CD4-positive, alpha-beta T cell treated with Interleukin-17A for 1 hour (primary cell): ENCODE results near the gene FCN2.
"Not testable (repeated sequence)": the region's sequence is repeated elsewhere in the genome, so short reads cannot be mapped to it uniquely, and the experiment has no call there.

Experiments used
- DNase-seq: peaks from one replicate; pipeline ENCODE4 v3.0.0-alpha.2; 2020

The FCN2 gene

DNA sequence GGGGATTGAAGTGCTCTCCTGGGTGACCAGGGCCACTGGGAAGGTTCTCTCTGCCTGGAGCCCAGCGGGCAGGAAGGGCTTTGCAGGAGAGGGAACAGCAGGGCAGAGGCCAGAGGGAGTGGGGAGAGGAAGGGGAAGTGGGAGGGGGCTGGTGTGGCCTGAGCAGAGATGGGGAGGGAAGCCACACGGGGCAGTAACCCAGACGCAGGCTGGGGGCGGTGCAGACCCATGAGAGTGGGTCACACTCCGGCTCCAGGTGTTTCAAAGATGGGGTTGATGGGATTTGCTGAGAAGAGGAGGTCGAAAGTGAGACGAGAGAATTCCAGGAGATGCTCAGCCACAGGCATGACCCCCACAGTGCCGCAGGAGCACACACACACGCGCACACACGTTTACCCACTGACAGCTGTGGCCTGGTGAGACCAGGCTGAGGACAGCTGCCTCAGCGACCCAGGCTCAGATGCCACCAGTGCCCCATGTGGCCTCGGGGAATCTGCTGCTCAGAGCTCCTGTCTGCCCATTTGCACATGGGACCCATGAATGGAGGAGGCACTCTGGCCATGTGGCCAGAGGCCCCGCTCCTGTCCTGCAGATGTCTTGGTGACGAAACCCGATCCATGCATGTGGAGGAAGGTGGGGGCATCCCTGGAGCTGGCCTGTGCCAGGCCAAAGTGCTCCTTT lies 32.7 kb upstream of the FCN2 start:
- DNase-seq = no peak

DNA sequence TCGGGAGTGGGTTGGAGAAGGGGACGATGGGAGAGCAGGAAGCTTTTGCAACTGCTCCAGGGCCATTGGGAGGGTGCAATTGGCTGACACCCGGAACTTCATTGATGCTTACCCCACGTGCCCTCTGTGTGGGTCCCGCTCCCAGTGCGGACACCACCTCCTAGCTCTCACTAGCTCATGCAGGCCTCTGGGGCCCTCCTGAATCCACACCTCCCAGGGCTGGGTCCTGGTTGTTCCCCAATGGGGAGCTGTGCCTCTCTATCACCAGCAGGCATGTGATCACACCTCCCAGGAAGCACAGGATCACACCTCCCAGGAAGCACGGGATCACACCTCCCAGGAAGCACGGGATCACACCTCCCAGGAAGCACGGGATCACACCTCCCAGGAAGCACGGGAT lies 32.1 kb upstream of the FCN2 start:
- no peak for DNase-seq

DNA sequence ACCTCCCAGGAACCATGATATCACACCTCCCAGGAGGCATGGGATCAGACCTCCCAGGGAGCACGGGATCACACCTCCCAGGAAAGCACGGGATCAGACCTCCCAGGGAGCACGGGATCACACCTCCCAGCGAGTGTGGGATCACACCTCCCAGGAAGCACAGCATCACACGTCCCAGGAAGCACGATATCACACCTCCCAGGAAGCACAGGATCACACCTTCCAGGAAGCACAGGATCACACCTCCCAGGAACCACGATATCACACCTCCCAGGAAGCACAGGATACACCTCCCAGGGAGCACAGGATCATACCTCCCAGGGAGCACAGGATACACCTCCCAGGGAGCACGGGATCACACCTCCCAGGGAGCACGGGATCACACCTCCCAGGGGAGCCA lies 30.0 kb upstream of the FCN2 start:
- DNase-seq = no peak

DNA sequence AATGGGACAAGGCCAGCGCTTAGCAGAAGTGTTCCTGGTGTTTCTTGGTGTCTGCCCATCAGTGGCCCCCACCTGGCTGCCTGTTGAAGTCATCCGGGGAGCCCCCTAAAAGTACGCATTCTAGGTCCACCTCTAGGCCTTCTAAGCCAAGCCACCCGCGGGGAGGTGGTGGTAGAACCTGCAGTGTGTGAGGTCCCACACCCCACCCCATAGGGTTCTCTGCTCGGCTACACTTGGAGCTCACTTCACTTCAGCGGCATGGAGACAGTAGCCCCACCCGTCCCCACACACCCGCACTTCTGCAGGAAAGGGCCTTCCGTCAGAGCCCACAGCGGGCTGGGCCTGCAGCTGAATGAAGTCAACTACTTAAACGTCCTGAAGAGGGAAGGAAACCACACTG lies 29.6 kb upstream of the FCN2 start:
- no peak for DNase-seq

DNA sequence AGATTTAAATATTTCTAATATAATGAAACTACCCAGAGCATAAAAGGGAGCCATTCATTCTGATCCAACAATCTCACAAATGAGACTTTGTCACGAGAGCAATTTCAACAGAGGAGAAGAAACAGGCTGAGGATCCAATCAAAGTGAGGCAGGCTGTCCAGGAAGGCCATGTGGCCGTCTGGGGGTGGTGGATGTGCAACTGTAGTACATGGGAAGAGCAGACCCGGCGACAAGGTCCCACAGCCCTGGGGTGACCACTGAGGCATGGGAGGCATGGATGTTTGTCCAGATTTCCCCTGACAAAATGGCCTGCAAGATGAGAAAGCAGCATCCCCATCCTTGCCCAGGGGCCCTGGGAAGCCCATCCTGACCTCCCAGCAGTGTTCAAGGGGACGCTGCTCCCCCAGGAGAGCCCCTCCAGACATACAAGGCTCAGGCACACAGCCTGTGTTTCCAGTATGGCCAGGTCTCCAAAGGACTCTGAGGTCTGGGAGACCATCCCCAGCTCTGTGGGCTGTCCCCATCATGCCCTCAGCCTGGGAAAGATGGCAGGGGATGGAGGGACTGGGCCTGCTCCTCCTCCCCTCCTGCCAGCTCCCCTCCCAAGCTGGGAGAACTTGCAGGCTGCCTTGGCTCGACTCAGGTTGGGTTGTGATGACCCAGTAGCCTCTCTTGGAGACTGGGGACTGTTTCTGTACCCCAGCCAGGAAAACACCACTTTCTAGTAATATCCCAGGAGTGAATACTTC lies 27.5 kb upstream of the FCN2 start:
- no peak for DNase-seq

DNA sequence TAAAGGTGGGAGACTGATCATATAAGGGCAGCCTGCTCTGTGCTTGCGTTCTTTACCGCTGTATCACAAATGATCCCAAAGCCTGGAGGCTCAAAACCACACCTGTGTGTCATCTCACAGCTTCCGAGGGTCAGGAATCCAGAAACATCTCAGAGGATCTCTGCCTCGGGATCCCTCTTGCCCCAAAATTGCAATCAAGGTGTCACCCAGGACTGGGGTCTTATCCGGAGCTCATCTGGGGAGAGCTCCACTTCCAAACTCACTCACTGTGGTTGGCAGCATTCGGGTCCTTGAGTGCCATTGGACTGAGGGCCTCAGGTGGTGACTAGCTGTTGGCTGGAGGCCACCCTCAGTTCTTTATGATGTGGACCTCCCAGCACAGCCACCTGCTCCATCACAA lies 26.7 kb upstream of the FCN2 start:
- DNase-seq = no peak

DNA sequence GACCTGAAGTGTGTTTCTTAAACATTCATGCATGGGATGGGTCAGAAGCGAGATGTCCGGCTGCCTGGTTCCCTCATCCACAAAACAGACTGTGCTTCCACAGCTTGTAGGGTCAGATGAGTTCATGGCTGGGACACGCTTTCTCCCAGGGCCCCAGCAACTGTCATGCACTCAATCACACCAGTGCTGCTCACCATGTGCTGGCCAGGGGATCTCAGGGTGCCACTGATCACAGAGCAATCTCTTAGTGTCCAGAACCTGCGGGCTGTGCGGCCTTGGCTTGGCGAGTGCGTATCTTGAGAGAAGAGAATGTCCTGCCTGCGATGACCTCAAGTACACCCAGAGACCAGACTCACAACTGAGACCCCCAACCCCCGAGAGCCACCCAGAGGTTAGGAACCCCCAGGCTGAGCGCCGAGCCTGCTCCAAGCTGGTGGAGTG lies 26.0 kb upstream of the FCN2 start:
- DNase-seq = no peak

DNA sequence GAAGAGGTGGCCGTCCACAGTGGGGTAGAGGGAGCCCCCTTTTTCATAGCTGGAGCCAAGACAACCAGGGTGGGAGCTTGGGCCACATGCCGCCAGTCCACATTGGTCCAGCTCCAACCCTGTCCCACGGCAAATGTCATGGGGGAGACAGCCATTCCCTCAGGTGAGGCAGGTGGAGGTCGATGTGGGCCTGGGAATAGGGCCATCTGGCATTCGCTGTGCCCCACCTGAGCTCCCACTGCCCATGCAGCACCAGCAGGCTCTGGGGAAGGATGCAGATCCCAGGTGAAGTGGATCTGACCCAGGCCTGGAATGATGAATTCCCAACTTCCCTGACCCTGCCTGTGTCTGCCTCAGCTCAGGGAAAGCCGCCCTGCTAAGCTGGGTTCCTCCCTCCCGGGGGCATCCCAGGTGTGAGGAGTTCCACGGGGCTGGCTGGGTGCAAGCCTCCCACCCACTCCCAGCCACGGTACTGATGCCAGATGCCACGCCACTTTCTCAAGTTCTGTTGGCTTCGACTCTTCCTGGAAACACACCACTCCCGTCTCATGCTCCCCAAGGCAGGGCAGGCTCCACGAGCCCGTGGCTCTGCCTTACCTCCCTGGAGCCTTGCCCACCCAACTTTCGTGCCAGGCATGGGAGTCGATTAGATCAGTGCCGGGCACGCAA lies 25.2 kb upstream of the FCN2 start:
- no peak for DNase-seq

DNA sequence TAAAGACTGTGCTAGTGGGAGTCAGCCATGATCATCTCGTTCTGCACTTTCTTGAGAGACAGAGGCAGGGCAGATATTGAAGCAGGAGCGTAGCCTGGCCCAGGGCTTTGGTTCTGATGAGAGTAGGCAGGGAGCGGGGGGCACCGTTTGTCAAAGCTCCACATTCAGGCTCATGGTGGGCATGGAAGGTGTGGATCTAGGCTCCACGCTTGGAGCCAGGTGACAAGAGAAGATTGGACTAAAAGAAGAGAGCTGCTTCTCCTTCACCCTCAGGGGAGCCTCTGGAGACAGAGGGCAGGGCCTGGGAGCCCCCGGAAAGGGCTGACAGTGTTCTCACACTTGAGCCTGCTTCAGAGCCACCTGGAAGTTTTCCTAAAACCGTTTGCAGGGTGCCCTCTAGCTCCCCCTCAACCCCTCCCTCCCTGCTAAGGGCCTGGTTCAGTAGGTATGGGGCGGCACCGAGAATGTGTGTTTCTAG lies 24.7 kb upstream of the FCN2 start:
- DNase-seq = no peak

DNA sequence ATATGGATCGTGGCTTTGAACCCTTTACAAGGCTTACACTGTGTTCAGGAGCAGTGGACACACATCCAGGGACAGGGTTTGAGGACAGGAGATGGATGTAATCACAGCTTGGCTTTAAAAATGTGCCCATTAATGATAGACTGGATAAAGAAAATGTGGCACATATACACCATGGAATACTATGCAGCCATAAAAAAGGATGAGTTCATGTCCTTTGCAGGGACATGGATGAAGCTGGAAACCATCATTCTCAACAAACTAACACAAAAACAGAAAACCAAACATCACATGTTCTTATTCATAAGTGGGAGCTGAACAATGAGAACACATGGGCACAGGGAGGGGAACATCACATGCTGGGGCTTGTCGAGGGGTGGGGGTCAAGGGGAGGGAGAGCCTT lies 23.2 kb upstream of the FCN2 start:
- not testable (repeated sequence) for DNase-seq

DNA sequence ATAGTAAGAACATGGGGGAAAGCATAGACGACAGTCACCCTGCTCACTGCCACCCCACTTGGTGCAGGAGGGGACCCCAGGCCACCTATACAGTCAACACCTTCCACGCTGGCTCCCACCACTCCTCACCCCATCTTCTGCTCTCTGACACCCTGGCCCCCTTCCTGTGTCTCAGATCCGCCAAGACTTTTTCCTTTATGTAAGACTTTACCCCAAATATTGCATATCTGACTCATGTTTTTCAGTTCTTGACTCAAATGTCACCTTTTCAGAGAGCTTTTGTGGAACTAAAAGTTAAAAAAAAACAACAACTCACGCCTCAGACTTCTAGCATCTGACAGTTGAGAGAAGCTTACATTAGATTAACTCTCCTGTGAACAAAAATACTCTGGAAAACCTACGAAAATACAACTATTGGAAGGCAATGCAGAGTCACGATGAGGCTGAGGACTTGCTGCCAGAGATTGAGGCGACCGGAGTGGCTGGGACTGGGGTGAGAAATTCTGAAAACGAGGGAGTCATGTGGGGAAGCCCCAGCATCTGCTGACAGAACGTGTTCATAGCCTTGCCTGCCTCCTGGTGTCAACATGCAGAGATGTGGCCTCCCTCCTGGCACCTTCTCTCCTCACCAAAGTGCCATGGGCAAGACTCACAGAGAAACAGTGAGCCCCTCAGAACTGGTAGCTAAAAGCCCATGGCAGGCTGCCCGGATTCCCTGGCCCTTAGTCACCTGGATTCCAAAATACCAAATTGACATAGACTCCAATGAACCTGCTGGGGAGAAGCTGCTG lies 22.4 kb upstream of the FCN2 start:
- no peak for DNase-seq

DNA sequence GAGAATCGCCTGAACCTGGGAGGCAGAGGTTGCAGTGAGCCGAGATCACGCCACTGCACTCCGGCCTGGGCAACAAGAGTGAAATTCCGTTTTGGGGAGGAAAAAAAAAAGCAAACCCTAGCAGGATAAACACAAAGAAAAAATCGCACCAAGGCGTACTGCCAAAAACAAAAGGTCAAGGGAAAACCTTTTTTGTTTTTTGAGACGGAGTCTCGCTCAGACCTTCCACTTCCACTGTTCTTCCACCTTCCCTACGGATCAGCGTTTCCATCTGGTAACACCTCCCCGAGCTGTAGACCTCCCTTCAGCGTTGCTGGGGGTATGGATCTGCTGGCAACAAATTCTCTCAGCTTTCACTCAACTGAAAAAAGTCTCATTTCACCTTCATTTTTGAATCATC lies 20.1 kb upstream of the FCN2 start:
- DNase-seq = no peak

DNA sequence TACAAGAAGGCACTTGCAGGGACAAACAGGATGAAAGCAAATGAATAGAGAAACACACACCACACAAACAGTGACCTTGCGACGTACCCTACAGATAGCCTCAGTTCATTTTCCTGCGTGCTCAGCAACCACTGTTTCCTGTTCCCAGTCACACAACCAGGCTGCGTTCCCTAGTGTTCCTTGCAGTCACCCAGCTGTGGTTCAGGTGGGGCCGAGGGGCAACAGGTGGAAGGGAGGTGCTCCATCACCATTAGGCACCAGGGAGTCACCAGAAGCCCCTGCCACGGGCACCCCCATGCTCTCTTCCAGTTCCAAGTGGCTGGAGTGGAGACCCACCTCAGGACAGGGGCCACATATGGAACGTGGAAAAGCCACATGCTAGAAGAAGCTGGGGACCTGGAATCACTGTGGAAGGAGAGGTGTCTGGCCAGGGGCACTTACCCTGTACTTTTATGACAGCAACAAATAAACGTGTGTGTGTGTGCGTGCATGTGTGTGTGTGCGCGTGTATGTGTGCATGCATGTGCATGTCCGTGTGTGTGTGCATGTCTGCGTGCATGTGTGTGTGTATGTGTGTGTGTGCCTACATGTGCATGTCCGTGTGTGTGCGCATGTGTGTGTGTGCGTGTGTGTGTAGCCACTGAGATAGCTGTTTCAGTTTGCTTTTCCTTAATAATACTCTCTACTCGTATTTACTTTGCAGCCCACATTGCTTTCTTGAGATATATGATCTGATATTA lies 18.8 kb upstream of the FCN2 start:
- DNase-seq = no peak

DNA sequence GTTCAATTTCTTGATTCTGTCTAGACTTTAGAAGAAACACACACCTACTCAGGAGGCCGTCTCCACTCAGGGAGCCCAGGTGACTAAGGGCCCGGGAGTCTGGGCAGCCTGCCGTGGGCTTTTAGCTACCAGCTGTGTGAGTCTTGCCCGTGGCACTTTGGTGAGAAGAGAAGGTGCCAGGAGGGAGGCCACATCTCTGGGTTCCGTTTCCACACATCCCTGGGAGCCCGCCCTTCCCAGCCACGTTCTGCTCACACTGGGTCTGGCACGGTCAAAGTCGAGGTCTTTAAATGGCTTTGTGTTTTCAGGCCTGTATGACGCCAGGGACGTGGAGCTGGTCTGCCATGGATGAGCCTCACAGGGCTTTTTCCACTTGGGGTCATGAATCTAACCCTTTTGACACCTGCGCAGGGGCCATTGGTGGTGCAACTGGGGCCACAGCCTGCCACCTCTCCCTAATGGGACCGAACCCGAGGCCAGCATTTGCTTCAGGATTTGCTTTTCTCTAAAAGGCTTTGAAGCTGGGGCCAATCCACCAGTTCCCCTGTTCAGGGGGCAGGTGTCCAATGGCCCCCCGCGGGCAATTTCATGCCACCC lies 17.2 kb upstream of the FCN2 start:
- DNase-seq = no peak

DNA sequence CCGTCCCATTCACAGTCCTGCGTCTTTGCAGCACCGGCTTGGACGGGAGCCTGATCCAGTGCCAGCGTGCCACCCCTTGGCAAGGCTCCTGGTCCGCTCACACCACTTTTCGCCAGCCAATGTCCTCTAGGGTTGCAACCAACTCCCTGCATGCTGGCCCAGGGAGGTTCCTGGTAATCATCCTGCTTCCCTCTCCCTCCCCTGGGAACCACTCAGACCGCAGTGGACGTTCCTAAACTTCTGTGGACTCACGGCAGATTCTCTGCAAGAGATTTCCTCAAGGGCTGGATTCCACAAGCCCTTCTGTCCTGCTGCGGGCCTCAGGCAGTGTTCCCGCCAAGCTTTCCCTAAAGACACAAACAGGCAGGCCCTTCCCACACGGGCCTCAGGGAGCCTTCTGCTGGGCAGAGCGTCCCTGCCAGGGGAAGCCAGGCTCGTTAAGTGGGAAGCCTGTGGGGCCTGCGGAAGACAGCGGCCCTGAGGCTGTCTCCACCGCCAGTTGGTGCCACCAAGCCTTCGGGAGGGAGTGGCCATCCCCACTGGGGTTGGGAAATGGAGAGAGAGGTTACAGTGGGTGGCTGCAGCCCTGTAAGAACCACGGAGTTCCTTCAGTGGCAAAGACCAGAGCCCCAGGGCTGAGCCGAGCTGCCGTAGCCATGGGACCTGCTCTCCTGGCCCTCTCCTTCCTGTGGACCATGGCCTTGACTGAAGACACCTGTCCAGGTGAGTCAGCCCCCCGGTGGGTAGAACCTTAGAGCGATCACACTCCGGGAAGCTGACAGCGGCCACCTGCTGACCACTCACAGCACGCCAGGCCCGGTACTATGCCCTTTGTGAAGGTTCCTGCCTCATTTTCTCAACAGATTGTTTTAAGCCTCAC lies 16.4 kb upstream of the FCN2 start:
- DNase-seq = no peak

DNA sequence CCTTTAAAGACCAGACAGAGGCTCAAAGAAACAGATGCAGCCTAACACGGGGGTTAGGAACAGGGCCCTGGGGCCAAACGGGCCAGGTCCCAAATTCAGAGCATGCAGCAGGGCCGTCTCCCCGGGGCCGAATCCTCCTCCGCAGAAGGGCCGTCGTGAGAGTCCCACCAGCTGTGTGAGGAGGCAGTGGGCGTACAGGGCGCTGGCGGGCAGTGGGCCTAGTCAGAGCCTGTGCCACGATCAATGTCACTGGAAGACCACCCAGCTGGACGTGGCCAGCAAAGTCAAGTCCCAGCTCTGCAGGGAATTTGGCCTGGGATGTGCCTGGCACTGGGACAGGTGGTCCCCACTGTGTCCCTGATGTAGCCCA lies 15.8 kb upstream of the FCN2 start:
- DNase-seq = no peak

DNA sequence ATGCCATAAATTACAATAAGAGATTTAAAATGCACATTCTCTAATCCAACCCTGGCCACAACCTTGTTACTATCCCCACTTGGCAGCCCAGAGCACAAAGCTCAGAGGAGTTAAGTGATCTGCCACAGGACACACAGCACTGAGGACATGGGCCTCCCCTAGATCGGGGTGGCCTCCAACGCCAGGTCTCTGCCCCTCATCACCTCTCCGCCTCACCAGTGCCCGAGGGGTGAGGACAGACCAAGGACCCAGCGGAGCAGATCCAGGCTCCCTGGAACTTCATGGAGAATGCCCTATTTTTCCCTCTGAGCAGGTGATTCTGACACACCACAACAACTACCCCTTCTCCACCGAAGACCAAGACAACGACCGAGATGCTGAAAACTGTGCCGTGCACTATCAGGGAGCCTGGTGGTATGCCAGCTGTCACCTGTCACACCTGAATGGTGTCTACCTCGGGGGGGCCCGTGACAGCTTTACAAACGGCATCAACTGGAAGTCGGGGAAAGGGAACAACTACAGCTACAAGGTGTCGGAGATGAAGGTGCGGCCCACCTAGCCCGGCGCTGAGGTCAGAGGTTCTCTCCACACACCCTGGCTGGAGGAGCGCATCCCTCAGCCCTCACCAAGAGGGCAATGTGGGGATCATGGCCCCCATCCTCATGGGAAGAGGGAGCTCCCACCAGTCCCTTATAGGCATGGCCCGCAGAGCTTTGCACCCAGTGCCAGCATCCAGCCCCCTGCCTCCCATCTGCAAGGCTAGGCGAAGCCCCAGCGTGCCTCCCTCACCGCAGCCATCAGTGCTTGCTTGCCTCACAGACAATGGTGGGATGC lies 12.5 kb upstream of the FCN2 start:
- no peak for DNase-seq

DNA sequence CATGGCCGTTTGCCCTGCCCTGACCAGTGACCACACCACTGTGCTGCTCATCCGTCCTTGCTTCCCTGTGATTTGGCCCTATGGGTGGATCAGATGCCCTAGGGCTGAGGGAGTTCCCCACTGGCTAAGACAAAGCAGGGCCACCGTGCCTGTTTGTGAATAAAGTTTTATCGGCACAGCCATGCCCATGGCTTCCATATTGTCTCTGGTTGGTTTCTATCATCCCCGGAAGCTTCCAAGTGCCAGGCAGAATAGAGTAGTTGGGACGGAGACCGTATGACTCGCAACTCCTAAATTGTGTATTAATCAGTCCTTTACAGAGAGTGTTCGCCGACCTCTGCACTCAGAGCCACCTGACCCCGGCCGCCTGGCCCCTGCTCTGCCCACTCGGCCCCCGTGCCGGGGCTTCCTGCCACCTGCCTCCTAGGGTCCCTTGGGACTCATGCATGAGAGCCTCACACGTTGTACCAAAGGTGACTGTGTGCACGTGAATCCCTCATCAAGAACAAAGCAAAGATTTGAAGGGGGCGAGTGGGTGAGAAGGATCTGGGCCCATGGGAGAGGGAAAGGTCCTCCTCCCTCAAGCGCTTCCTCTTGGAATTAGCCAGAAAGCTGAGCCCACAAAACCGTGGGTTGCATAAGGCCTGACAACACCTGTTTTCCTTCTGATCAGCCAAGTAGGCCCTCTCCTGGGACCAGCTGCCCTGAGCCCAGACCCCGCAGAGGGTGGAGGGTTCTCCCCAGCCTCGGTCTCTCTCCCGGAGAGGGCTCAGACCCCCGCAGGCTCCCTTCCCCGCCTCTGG lies 11.7 kb upstream of the FCN2 start:
- no peak for DNase-seq
